Karpas-422 (cell line): ENCODE measurements around the gene C1orf87. TPM values are rescaled to one million over a fixed set of nuclear protein-coding genes. Genes with fewer than 3 reads are reported as not detected.

Source experiments
- DNase-seq: peaks from one replicate; pipeline ENCODE4 v3.0.0-alpha.2; 2015
- H2AFZ ChIP-seq: fragments of 200-600 bp; sonication (generic); 2 replicates; pipeline ENCODE4 v1.6.1; 2014; ENCODE audit warnings: antibody characterized with exemption, low read length, mixed read lengths
- H3K27ac ChIP-seq: fragments of 200-600 bp; sonication (generic); 2 replicates; pipeline ENCODE4 v1.5.1; 2014; ENCODE audit warnings: mild to moderate bottlenecking, low read length, moderate library complexity
- H3K27me3 ChIP-seq: fragments of 200-600 bp; sonication (generic); 2 replicates; pipeline ENCODE4 v1.6.1; 2014; ENCODE audit warnings: low read length, mixed read lengths
- H3K36me3 ChIP-seq: fragments of 200-600 bp; sonication (generic); 2 replicates; pipeline ENCODE4 v1.6.1; 2014; ENCODE audit warnings: low read length, mixed read lengths; ENCODE audit not compliant: insufficient read depth
- H3K4me1 ChIP-seq: fragments of 200-600 bp; sonication (generic); 2 replicates; pipeline ENCODE4 v1.6.1; 2014; ENCODE audit warnings: mild to moderate bottlenecking, low read length, mixed read lengths
- H3K4me2 ChIP-seq: fragments of 200-600 bp; sonication (generic); 2 replicates; pipeline ENCODE4 v1.6.1; 2014; ENCODE audit warnings: low read length, low read depth, mild to moderate bottlenecking; ENCODE audit not compliant: poor library complexity, severe bottlenecking
- H3K4me3 ChIP-seq: fragments of 200-600 bp; sonication (generic); 2 replicates; pipeline ENCODE4 v1.5.1; 2014; ENCODE audit warnings: mild to moderate bottlenecking, antibody characterized with exemption, low read length, mixed read lengths
- H3K79me2 ChIP-seq: fragments of 200-600 bp; sonication (generic); 2 replicates; pipeline ENCODE4 v1.6.1; 2014; ENCODE audit warnings: mild to moderate bottlenecking, low read length, mixed read lengths
- H3K9ac ChIP-seq: fragments of 200-600 bp; sonication (generic); 2 replicates; pipeline ENCODE4 v1.6.0; 2014; ENCODE audit warnings: low read length
- H3K9me2 ChIP-seq: fragments of 200-600 bp; sonication (generic), shearing (Covaris generic); replicated peaks from 2 replicates; pipeline ENCODE4 v1.6.0; 2014; ENCODE audit warnings: mild to moderate bottlenecking, low read length, moderate library complexity; ENCODE audit not compliant: insufficient read depth
- H3K9me3 ChIP-seq: fragments of 300-700, 200-600 bp; sonication (generic); 2 replicates; pipeline ENCODE4 v1.6.1; 2014; ENCODE audit warnings: low read length, mixed read lengths
- H4K20me1 ChIP-seq: fragments of 200-600 bp; sonication (generic); 2 replicates; pipeline ENCODE4 v1.6.1; 2014; ENCODE audit warnings: mild to moderate bottlenecking, antibody characterized with exemption, low read length, low read depth; ENCODE audit not compliant: insufficient read depth
- total RNA-seq: library from RNA; depleted of rRNA; stranded (reverse); fragments of >200 nt; shearing (Covaris generic); gene quantifications from 2 replicates; pipeline ENCODE4 v1.2.3, GENCODE V29; 2014; ENCODE audit warnings: low replicate concordance

The C1orf87 gene
- total RNA-seq, 1 experiment from 2014 or later, result not detected

GRCh38 chr1:60103186-60103585, 29.6 kb upstream of the C1orf87 start:
- Histone ChIP-seq H3K4me2 (no peak overlapping the region), H4K20me1 (no peaks in the 10 kb centered on the region), H3K79me2 (no peaks in the 10 kb centered on the region), H3K9me2 (no peaks in the 10 kb centered on the region), H3K27ac (no peak overlapping the region), H2AFZ (no peak overlapping the region), H3K9me3 (no peaks in the 10 kb centered on the region), H3K27me3 (no peaks in the 10 kb centered on the region), H3K4me3 (no peak overlapping the region), H3K36me3 (no peaks in the 10 kb centered on the region), H3K9ac (no peak overlapping the region), H3K4me1 (no peaks in the 10 kb centered on the region)
- no peak for DNase-seq

- Histone ChIP-seq H3K4me3 (no peak overlapping the region), H3K4me1 (no peaks in the 10 kb centered on the region), H3K79me2 (no peaks in the 10 kb centered on the region), H3K4me2 (no peak overlapping the region), H3K27me3 (no peaks in the 10 kb centered on the region), H4K20me1 (0 out of 2 replicates have a peak, but pooled peaks cover 3% of the 10 kb centered on the region), H3K9me3 (no peaks in the 10 kb centered on the region), H2AFZ (no peak overlapping the region), H3K27ac (no peak overlapping the region), H3K9ac (no peak overlapping the region), H3K36me3 (no peaks in the 10 kb centered on the region), H3K9me2 (no peaks in the 10 kb centered on the region)
- DNase-seq, result no peak
These were observed 28.9 kb upstream of the C1orf87 start for GRCh38 chr1:60102267-60103061.

GRCh38 chr1:60101516-60101915, 27.9 kb upstream of the C1orf87 start:
- Histone ChIP-seq H3K4me1 (no peaks in the 10 kb centered on the region), H4K20me1 (0 out of 2 replicates have a peak, but pooled peaks cover 3% of the 10 kb centered on the region), H3K27me3 (no peaks in the 10 kb centered on the region), H3K27ac (no peak overlapping the region), H3K9ac (no peak overlapping the region), H2AFZ (no peak overlapping the region), H3K36me3 (no peaks in the 10 kb centered on the region), H3K79me2 (no peaks in the 10 kb centered on the region), H3K4me3 (no peak overlapping the region), H3K9me2 (no peaks in the 10 kb centered on the region), H3K9me3 (no peaks in the 10 kb centered on the region), H3K4me2 (no peak overlapping the region)
- DNase-seq, result no peak

- Histone ChIP-seq H3K9me2 (no peaks in the 10 kb centered on the region), H3K4me3 (no peak overlapping the region), H4K20me1 (no peaks in the 10 kb centered on the region), H3K4me2 (no peak overlapping the region), H3K27me3 (no peaks in the 10 kb centered on the region), H3K79me2 (no peaks in the 10 kb centered on the region), H3K4me1 (no peaks in the 10 kb centered on the region), H3K9ac (no peak overlapping the region), H3K9me3 (no peaks in the 10 kb centered on the region), H3K27ac (no peak overlapping the region), H2AFZ (no peak overlapping the region), H3K36me3 (no peaks in the 10 kb centered on the region)
- no peak for DNase-seq
These were observed 17.7 kb upstream of the C1orf87 start for GRCh38 chr1:60091195-60091715.

- Histone ChIP-seq H3K4me2 (no peak overlapping the region), H3K9me2 (no peaks in the 10 kb centered on the region), H4K20me1 (no peaks in the 10 kb centered on the region), H3K27me3 (no peaks in the 10 kb centered on the region), H3K27ac (no peak overlapping the region), H2AFZ (no peak overlapping the region), H3K79me2 (no peaks in the 10 kb centered on the region), H3K9me3 (no peaks in the 10 kb centered on the region), H3K9ac (no peak overlapping the region), H3K4me1 (no peaks in the 10 kb centered on the region), H3K36me3 (no peaks in the 10 kb centered on the region), H3K4me3 (no peak overlapping the region)
- DNase-seq, result no peak
These were observed 17.1 kb upstream of the C1orf87 start for GRCh38 chr1:60090655-60091054.

- Histone ChIP-seq H3K36me3 (no peaks in the 10 kb centered on the region), H4K20me1 (no peaks in the 10 kb centered on the region), H3K79me2 (no peaks in the 10 kb centered on the region), H3K4me2 (no peak overlapping the region), H3K9me3 (no peaks in the 10 kb centered on the region), H3K27me3 (no peaks in the 10 kb centered on the region), H3K9ac (no peak overlapping the region), H3K4me3 (no peak overlapping the region), H3K9me2 (no peaks in the 10 kb centered on the region), H3K27ac (no peak overlapping the region), H3K4me1 (no peaks in the 10 kb centered on the region), H2AFZ (no peak overlapping the region)
- peak; percentile 45 for DNase-seq
These were observed 15.1 kb upstream of the C1orf87 start for GRCh38 chr1:60088620-60089155.

GRCh38 chr1:60087681-60088080, 14.1 kb upstream of the C1orf87 start:
- H3K79me2 ChIP-seq, result no peaks in the 10 kb centered on the region
- H3K4me3 ChIP-seq, result no peak overlapping the region
- no peaks in the 10 kb centered on the region for H3K9me2 ChIP-seq
- H3K27me3 ChIP-seq, result no peaks in the 10 kb centered on the region
- DNase-seq, result no peak
- no peak overlapping the region for H3K27ac ChIP-seq
- H3K36me3 ChIP-seq, result no peaks in the 10 kb centered on the region
- H3K4me2 ChIP-seq, result no peak overlapping the region
- H4K20me1 ChIP-seq, result no peaks in the 10 kb centered on the region
- H3K4me1 ChIP-seq, result no peaks in the 10 kb centered on the region
- H3K9me3 ChIP-seq, result no peaks in the 10 kb centered on the region
- no peak overlapping the region for H3K9ac ChIP-seq
- H2AFZ ChIP-seq, result no peak overlapping the region

- H3K4me3 ChIP-seq, result no peak overlapping the region
- no peaks in the 10 kb centered on the region for H3K9me2 ChIP-seq
- no peak overlapping the region for H3K27ac ChIP-seq
- H3K4me1 ChIP-seq, result no peaks in the 10 kb centered on the region
- H3K27me3 ChIP-seq, result no peaks in the 10 kb centered on the region
- no peak overlapping the region for H3K9ac ChIP-seq
- no peaks in the 10 kb centered on the region for H3K9me3 ChIP-seq
- no peak for DNase-seq
- no peaks in the 10 kb centered on the region for H3K36me3 ChIP-seq
- no peak overlapping the region for H3K4me2 ChIP-seq
- no peaks in the 10 kb centered on the region for H3K79me2 ChIP-seq
- H4K20me1 ChIP-seq, result no peaks in the 10 kb centered on the region
- no peak overlapping the region for H2AFZ ChIP-seq
These were observed 4.6 kb upstream of the C1orf87 start for GRCh38 chr1:60078182-60078581.
